ENCODE measurements around the gene KCMF1.

The KCMF1 gene

DNA sequence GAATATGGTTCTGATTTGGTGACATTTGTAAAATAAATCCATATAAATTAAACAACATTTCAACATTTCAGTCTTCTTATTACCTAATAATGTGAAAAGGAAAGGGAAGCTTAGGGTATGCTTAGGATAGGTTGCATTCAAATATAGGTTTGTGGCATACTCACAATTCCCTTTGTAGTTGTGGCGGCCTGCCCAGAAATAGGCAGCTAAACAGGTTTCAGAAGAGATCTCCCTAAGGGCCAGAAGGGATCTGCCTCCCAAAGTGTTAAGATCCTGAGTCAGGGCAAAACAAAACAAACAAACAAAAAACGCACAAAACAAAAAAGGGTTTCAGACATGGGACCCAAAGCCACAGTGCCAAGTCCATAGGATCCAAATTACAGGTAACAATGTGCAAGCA, 120.9 kb downstream of the KCMF1 start:
- Histone ChIP-seq H3K27me3 (replicated peaks; ENCODE audit: control insufficient read depth, insufficient read depth, low read length, poor library complexity, severe bottlenecking) (no peaks in the 10 kb centered on the region), H3K36me3 (ENCODE audit: control insufficient read depth, insufficient read depth, low read length) (no peaks in the 10 kb centered on the region), H3K9me3 (ENCODE audit: control insufficient read depth, low read length) (no peaks in the 10 kb centered on the region), H3K4me1 (ENCODE audit: control insufficient read depth, insufficient read depth, low read length, poor library complexity, severe bottlenecking) (no peaks in the 10 kb centered on the region), H3K27ac (ENCODE audit: insufficient read depth, low read length, poor library complexity, severe bottlenecking) (no peak overlapping the region), H3K4me3 (ENCODE audit: insufficient read depth, low read depth, low read length, poor library complexity, severe bottlenecking) (no peak overlapping the region)
- DNase-seq, result no peak

DNA sequence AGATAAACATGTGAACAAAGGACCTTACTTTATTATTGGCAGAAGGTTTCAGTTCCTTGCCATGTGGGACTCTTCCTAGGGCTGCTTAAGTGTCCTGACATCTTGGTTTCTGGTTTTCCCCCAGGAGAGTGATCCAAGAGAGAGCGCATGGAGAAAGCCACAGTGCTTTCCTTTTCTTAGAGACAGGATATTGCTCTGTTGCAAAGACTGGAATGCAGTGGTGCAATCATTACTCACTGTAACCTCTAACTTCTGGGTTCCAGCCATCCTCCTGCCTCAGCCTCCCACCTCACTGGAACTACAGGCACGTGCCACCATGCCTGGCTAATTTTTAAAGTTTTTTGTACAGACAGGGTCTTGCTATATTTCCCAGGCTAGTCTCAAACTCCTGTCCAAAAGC, 124.1 kb downstream of the KCMF1 start:
- Histone ChIP-seq H3K27ac (ENCODE audit: insufficient read depth, low read length, poor library complexity, severe bottlenecking) (no peak overlapping the region), H3K4me3 (ENCODE audit: insufficient read depth, low read depth, low read length, poor library complexity, severe bottlenecking) (no peak overlapping the region), H3K9me3 (ENCODE audit: control insufficient read depth, low read length) (no peaks in the 10 kb centered on the region), H3K27me3 (replicated peaks; ENCODE audit: control insufficient read depth, insufficient read depth, low read length, poor library complexity, severe bottlenecking) (no peaks in the 10 kb centered on the region), H3K36me3 (ENCODE audit: control insufficient read depth, insufficient read depth, low read length) (no peaks in the 10 kb centered on the region), H3K4me1 (ENCODE audit: control insufficient read depth, insufficient read depth, low read length, poor library complexity, severe bottlenecking) (no peaks in the 10 kb centered on the region)
- DNase-seq, result no peak

DNA sequence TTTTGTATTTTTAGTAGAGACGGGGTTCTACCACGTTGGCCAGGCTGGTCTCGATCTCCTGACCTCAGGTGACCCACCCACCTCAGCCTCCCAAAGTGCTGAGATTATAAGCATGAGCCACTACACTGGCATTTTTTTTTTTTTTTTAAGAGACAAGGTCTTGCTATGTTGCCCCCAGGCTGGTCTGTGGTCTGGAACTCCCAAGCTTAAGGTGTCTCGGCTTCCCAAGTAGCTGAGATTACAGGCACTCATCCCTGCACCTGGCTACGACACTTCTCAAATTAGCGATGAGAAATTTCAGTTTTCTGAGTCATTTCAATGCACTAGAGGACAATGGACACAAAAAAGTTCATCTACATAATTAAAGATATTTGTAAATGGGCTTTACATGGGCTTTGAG, 125.7 kb downstream of the KCMF1 start:
- Histone ChIP-seq H3K27me3 (replicated peaks; ENCODE audit: control insufficient read depth, insufficient read depth, low read length, poor library complexity, severe bottlenecking) (no peaks in the 10 kb centered on the region), H3K27ac (ENCODE audit: insufficient read depth, low read length, poor library complexity, severe bottlenecking) (no peak overlapping the region), H3K9me3 (ENCODE audit: control insufficient read depth, low read length) (no peaks in the 10 kb centered on the region), H3K4me3 (ENCODE audit: insufficient read depth, low read depth, low read length, poor library complexity, severe bottlenecking) (no peak overlapping the region), H3K36me3 (ENCODE audit: control insufficient read depth, insufficient read depth, low read length) (no peaks in the 10 kb centered on the region), H3K4me1 (ENCODE audit: control insufficient read depth, insufficient read depth, low read length, poor library complexity, severe bottlenecking) (no peaks in the 10 kb centered on the region)
- DNase-seq, result no peak

DNA sequence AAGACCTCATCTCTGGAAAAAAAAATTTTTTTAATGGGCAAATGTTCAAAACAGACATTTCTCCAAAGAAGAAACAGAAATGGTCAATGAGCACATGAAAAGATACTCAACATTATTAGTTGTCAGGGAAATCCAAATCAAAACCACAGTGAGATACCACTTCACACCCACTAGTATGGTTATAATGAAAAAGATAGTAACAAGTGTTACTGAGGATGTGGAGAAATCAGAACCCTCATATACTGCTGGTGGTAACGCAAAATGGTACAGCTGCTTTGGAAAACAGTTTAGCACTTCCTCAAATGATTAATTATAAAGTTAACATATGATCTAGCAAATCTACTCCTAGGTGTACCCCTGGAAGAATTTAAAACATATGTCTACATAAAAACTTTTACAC, 133.3 kb downstream of the KCMF1 start:
- Histone ChIP-seq H3K36me3 (ENCODE audit: control insufficient read depth, insufficient read depth, low read length) (no peaks in the 10 kb centered on the region), H3K27ac (ENCODE audit: insufficient read depth, low read length, poor library complexity, severe bottlenecking) (no peak overlapping the region), H3K4me1 (ENCODE audit: control insufficient read depth, insufficient read depth, low read length, poor library complexity, severe bottlenecking) (no peaks in the 10 kb centered on the region), H3K9me3 (ENCODE audit: control insufficient read depth, low read length) (no peaks in the 10 kb centered on the region), H3K27me3 (replicated peaks; ENCODE audit: control insufficient read depth, insufficient read depth, low read length, poor library complexity, severe bottlenecking) (no peaks in the 10 kb centered on the region), H3K4me3 (ENCODE audit: insufficient read depth, low read depth, low read length, poor library complexity, severe bottlenecking) (no peak overlapping the region)
- no peak for DNase-seq

DNA sequence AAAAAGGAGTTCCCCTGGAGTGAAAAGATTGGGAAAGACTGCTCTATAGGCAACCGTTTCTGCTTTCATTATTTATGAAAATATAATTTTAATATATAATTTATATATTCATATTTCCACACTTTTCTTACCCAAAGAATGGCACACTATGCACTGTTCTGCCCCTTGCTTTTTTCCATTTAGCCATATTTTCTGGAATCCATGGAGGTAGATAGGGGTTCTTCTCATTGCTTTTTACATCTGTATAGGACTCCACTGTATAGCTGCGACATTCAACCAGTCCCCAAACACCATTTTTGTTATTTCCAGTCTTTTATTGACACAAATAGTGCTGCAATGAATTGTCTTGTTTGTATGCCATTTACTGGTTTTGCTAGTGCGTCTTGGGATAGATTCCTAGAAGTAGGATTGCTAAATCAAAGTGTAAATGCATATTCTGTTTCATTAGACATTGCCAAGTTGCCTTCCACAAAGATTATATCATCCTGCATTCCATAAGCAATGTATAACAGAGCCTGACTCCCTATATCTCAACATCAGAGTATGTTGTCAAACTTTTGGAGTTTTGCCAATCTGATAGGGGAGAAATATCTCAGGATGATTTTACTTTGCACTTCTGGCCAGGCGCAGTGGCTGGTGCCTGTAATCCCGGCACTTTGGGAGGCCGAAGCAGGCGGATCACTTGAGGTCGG, 135.7 kb downstream of the KCMF1 start:
- no peak for DNase-seq
- no peaks in the 10 kb centered on the region for H3K4me1 ChIP-seq (ENCODE audit: control insufficient read depth, insufficient read depth, low read length, poor library complexity, severe bottlenecking)
- no peak overlapping the region for H3K4me3 ChIP-seq (ENCODE audit: insufficient read depth, low read depth, low read length, poor library complexity, severe bottlenecking)
- H3K27me3 ChIP-seq (replicated peaks; ENCODE audit: control insufficient read depth, insufficient read depth, low read length, poor library complexity, severe bottlenecking), result no peaks in the 10 kb centered on the region
- no peaks in the 10 kb centered on the region for H3K36me3 ChIP-seq (ENCODE audit: control insufficient read depth, insufficient read depth, low read length)
- H3K27ac ChIP-seq (ENCODE audit: insufficient read depth, low read length, poor library complexity, severe bottlenecking), result no peak overlapping the region
- H3K9me3 ChIP-seq (ENCODE audit: control insufficient read depth, low read length), result no peaks in the 10 kb centered on the region

All from effector memory CD4-positive, alpha-beta T cell (primary cell).